Measurements from ENCODE around the gene C1orf52.

DNA sequence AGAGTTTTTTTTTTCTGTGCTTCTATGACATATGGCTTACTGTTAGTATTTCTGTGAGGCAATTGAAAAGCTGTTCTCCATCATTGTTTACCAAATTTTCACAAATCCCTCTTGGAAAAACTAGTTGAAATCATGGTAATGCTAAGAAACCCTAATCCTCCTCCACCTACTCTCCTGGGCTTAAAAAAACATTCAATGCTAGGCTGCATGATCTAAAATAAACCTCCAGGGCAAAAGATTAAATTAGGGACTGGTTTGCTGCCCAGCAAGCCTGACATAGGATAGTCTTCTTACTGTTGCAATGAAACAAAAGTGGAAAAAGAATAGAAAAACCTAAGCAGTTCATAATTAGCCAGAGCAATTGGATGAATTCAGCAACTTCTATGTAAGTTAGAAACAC, 16.1 kb downstream of the C1orf52 start:
- TF ChIP-seq CTCF (conservative IDR thresholded peaks at IDR 0.05; ENCODE audit: low read length): no peak
- TF ChIP-seq EZH2phosphoT487 (IDR thresholded peaks at IDR 0.05; ENCODE audit: borderline replicate concordance, low read depth, low read length): no peak
